HFFc6 (cell line): ENCODE results near the gene CUL7. TPM values are rescaled to one million over a fixed set of nuclear protein-coding genes. Genes with fewer than 3 reads are reported as not detected.

Experiments used
- DNase-seq: peaks from one replicate; pipeline ENCODE4 v3.0.0-alpha.2; 2018
- H3K27ac Mint-ChIP-seq: 2 replicates; pipeline ENCODE4 v1.8.0; 2020; ENCODE audit warnings: mild to moderate bottlenecking, mixed read lengths
- H3K27me3 Mint-ChIP-seq: 2 replicates; pipeline ENCODE4 v1.8.0; 2021; ENCODE audit warnings: mild to moderate bottlenecking, moderate library complexity, mixed read lengths; ENCODE audit not compliant: insufficient read depth
- H3K36me3 Mint-ChIP-seq: 2 replicates; pipeline ENCODE4 v1.8.0; 2021; ENCODE audit warnings: low read depth, mixed read lengths
- H3K4me1 Mint-ChIP-seq: 2 replicates; pipeline ENCODE4 v1.8.0; 2020; ENCODE audit warnings: low read depth, mixed read lengths
- H3K4me3 Mint-ChIP-seq: 2 replicates; pipeline ENCODE4 v1.8.0; 2020; ENCODE audit warnings: mild to moderate bottlenecking, moderate library complexity, mixed read lengths
- H3K9me3 Mint-ChIP-seq: 2 replicates; pipeline ENCODE4 v1.8.0; 2020; ENCODE audit warnings: mild to moderate bottlenecking, mixed read lengths
- total RNA-seq, 6 experiments: library from RNA; stranded (reverse); fragmentation: NEBNext Ultra II Directional; extraction: Animal tissue kit (Norgen Biotek cat#: 25700); gene quantifications; 2 replicates in 1 of 6; 3 replicates in 5 of 6; pipeline ENCODE4 v1.2.3, GENCODE V29; 2021
- TF ChIP-seq, protein P1 (sequence below): fragments of 200-600 bp; sonication (generic); IDR thresholded peaks from 2 replicates; pipeline ENCODE4 v1.5.0; 2021; ENCODE audit warnings: antibody characterized with exemption, mild to moderate bottlenecking

The CUL7 gene
- total RNA-seq, 6 experiments from 2014 or later: 33.7 to 50.3 (median 37.0) TPM

DNA sequence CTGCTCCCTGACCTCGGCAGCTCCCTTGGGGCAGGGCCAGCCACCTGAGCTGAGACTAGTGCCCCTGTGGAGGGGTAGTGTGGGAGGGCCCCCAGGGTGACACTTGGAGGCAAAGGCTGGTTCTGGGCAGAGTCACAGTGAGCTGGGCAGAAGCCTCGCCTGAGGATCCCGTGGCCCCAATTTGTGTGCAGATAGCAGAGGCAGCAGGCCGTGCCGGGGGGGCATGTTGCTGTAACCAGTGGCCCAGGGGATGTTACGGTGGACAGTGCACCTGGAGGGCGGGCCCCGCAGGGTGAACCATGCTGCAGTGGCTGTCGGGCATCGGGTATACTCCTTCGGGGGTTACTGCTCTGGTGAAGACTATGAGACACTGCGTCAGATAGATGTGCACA, 36.7 kb downstream of the CUL7 start:
- no peak overlapping the region for H3K27ac Mint-ChIP-seq

DNA sequence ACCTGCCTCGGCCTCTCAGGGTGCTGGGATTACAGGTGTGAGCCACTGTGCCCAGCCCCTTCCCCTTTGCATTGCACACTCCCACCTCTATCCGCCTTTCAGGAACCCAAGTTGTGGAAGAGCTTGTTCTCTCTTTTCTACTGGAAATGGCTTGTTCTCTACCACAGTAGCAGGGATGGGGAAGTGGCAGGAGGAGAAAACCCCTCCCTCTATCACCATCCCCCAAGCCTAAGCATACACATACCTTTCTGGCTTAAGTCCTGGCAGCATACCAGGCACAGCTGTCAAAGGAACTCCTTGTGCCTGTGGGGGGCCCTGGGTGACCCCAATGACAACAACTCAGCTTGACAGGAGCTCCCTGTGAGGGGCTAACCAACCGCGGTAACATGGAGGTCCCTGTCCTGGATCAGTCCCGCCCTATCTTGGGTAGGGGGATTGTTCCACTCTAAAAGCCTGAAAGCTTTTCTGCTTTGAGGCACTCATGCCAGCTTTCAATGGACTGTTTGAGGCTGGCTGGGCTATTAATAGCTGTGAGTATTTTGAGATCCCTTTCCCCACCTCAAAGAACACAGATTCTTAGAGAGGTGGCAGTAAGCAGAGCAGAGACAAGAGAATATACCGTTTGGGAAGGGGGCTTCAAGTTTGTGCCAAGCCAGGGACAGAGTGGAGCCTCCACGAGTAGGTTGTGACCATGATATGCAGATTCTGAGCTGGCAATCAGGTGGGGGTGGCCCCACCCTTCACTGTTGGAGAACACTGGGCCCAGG, 37.3 kb downstream of the CUL7 start:
- H3K27ac Mint-ChIP-seq: peak overlapping the region; percentile 52; the same call in 1 of the 2 replicates
- TF ChIP-seq, protein P1, sequence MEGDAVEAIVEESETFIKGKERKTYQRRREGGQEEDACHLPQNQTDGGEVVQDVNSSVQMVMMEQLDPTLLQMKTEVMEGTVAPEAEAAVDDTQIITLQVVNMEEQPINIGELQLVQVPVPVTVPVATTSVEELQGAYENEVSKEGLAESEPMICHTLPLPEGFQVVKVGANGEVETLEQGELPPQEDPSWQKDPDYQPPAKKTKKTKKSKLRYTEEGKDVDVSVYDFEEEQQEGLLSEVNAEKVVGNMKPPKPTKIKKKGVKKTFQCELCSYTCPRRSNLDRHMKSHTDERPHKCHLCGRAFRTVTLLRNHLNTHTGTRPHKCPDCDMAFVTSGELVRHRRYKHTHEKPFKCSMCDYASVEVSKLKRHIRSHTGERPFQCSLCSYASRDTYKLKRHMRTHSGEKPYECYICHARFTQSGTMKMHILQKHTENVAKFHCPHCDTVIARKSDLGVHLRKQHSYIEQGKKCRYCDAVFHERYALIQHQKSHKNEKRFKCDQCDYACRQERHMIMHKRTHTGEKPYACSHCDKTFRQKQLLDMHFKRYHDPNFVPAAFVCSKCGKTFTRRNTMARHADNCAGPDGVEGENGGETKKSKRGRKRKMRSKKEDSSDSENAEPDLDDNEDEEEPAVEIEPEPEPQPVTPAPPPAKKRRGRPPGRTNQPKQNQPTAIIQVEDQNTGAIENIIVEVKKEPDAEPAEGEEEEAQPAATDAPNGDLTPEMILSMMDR: no peak
- no peak for DNase-seq
- peak overlapping the region; percentile 95 for H3K4me3 Mint-ChIP-seq
- H3K9me3 Mint-ChIP-seq: no peaks in the 10 kb centered on the region
- no peaks in the 10 kb centered on the region; the same call in none of the 2 replicates for H3K27me3 Mint-ChIP-seq
- H3K36me3 Mint-ChIP-seq: peaks cover 44% of the 10 kb centered on the region
- H3K4me1 Mint-ChIP-seq: peaks cover 63% of the 10 kb centered on the region

More for the DNA sequence above, 36.7 kb downstream of the CUL7 start:
- Mint-ChIP-seq H3K4me3 (no peak overlapping the region), H3K36me3 (peaks cover 38% of the 10 kb centered on the region), H3K4me1 (peaks cover 57% of the 10 kb centered on the region), H3K9me3 (no peaks in the 10 kb centered on the region), H3K27me3 (no peaks in the 10 kb centered on the region; the same call in none of the 2 replicates)
- no peak for DNase-seq
- TF ChIP-seq, protein P1: no peak

DNA sequence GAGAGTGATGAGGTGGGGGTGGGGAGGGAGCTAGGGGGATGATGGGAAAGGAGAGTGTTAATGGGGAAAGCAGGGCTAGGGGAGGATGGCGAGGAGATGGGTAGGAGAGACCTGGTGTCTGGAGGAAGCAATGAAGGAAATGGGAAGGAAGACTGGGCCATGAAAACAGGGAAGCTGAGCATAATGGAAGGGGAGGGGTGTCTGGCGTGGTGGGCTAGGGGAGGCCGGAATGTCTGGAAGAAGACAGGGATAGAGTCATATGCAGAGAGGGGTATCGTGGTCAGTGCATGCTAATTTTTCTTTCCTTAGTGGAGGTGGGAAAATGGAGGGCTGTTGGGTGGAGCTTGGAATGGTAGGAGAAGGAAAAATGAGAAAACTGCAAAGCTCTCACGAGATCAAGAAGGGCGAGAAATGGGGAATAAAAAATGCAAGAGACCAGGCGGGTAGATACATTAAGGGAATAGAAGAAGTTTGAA, 39.2 kb downstream of the CUL7 start:
- peak; percentile 47 for DNase-seq

DNA sequence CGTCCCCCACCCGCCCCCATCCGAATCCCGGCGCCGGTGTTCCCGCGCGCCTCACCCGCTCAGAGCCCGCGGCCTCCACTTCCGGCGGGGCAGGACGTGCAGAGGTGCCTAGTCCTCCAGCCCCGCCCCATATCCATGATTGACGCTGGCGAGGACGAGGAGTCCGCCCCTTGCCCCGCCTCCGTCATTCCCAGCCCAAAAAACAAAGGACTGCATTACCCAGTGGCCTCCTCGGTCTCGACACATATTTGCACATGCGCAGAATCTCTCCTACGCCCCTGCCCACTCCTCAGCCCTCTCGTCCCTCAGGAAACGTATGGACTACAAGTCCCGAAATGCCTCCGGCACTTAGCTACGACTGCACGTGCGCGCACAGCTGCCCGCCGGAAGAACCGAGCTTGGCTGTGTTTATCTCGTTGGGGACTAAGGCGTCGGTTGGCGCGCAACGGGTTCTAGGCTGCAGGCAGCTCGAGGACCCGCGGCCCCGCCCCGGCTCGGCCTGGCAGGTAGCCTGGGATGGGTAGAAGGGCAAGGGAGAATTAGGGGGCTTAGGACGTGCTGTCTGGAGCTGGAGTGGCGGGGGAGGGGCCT, 39.7 kb downstream of the CUL7 start, which contains the start of the genes KLHDC3 and MEA1:
Gene KLHDC3, plus strand, starts transcription at position 407 of the 591 bp plus-strand sequence. CDS start 2,944 bp downstream, outside the sequence.
Gene MEA1, minus strand, starts transcription at position 104 of the 591 bp plus-strand sequence. CDS start 133 bp downstream, outside the sequence.
- DNase-seq: peak; percentile 100
- Mint-ChIP-seq H3K4me1 (peaks cover 48% of the 10 kb centered on the region), H3K36me3 (peaks cover 46% of the 10 kb centered on the region), H3K27me3 (no peaks in the 10 kb centered on the region; the same call in none of the 2 replicates), H3K27ac (peak within 1 kb of the TSS; percentile 92), H3K4me3 (peak within 1 kb of the TSS; percentile 95), H3K9me3 (no peaks in the 10 kb centered on the region)
- TF ChIP-seq, protein P1: no peak

More for the DNA sequence above, 39.2 kb downstream of the CUL7 start:
- Mint-ChIP-seq H3K9me3 (no peaks in the 10 kb centered on the region), H3K36me3 (peaks cover 51% of the 10 kb centered on the region), H3K4me3 (peak overlapping the region; percentile 95), H3K4me1 (peaks cover 53% of the 10 kb centered on the region), H3K27me3 (no peaks in the 10 kb centered on the region; the same call in none of the 2 replicates), H3K27ac (peak overlapping the region; percentile 87)
- TF ChIP-seq, protein P1: no peak

DNA sequence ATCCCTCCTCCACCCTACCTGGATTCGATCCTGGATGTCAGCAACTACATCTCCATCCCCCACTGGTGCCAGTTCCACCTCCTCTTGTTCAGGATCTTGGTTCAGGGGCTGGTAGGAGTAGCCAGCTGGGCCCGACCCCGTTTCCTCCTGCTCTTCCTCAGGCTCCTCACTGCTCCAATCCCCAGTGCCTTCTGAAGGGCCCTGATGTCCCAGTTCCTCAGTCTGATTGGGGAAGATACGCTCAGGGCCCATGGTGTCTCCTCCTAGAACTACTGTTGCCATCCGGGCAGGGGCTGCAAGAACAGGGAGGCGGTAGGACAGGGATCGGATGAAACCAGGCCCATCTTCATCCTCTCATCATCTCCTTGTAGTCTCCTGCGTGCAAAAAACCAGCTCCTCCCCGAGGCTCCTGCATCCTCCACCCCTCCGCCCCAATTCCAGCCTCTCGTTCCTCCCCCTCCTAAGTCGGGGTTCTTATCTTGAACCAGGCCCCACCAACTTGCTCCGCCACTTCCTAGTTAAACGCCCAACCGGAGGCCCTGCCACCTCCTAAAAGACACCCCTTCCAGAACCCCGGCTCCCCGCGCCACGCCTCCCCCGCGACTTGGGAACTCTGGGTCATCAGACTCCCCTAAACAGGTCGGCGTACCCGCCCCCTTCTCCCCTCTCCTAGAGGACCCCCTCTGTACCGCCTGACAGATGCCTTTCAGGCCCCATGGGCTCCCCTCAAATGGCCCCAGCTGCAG, 40.4 kb downstream of the CUL7 start:
- H3K4me1 Mint-ChIP-seq: peaks cover 48% of the 10 kb centered on the region
- peak overlapping the region; percentile 95 for H3K4me3 Mint-ChIP-seq
- H3K9me3 Mint-ChIP-seq: no peaks in the 10 kb centered on the region
- peak; percentile 55 for DNase-seq
- TF ChIP-seq, protein P1: no peak
- peak overlapping the region; percentile 92 for H3K27ac Mint-ChIP-seq
- no peaks in the 10 kb centered on the region; the same call in none of the 2 replicates for H3K27me3 Mint-ChIP-seq
- peaks cover 46% of the 10 kb centered on the region for H3K36me3 Mint-ChIP-seq
